COLO668 (cell line): Measurements from ENCODE around the gene FBXL12.
"Not testable (repeated sequence)": the region's sequence is repeated elsewhere in the genome, so short reads cannot be mapped to it uniquely, and the experiment has no call there.

Source experiments
- DNase-seq: peaks from one replicate; lab custom pipeline; 2025; ENCODE audit not compliant: unreplicated experiment; lab: John Stamatoyannopoulos, UW

Gene FBXL12

GRCh38 chr19:9842834-9843625 is 24.2 kb upstream of the FBXL12 start:
- no peak for DNase-seq

GRCh38 chr19:9839415-9839814 is 20.5 kb upstream of the FBXL12 start:
- no peak for DNase-seq

GRCh38 chr19:9838324-9838723 is 19.4 kb upstream of the FBXL12 start:
- DNase-seq = no peak

- no peak for DNase-seq
Measured at GRCh38 chr19:9836021-9836420, 17.1 kb upstream of the FBXL12 start.

GRCh38 chr19:9835507-9835949 is 16.6 kb upstream of the FBXL12 start:
- no peak for DNase-seq

GRCh38 chr19:9834726-9835506 is 16.0 kb upstream of the FBXL12 start, which contains the start of gene PIN1:
PIN1 (plus strand) TSS chr19:9835318; CDS start chr19:9835345, 27 bp downstream.
- peak; percentile 99 for DNase-seq

- DNase-seq = no peak
Measured at GRCh38 chr19:9834307-9834725, 15.4 kb upstream of the FBXL12 start.

- DNase-seq = no peak
Measured at GRCh38 chr19:9828551-9829063, 9.7 kb upstream of the FBXL12 start.

GRCh38 chr19:9827289-9828238 is 8.7 kb upstream of the FBXL12 start, which contains the start of gene UBL5:
UBL5 (plus strand) TSS chr19:9827918; CDS start chr19:9828338, 420 bp downstream.
- peak; percentile 92 for DNase-seq

GRCh38 chr19:9823816-9824215 is 4.9 kb upstream of the FBXL12 start:
- DNase-seq = no peak

- not testable (repeated sequence) for DNase-seq
Measured at GRCh38 chr19:9820034-9820433, 1.2 kb upstream of the FBXL12 start.

- DNase-seq = no peak
Measured at GRCh38 chr19:9819596-9819909, 674 bp upstream of the FBXL12 start.

- no peak for DNase-seq
Measured at GRCh38 chr19:9818175-9818733, 625 bp downstream of the FBXL12 start.

GRCh38 chr19:9811139-9811538 is 7.7 kb downstream of the FBXL12 start:
- DNase-seq = no peak

GRCh38 chr19:9808855-9809824 is 9.7 kb downstream of the FBXL12 start:
- no peak for DNase-seq

GRCh38 chr19:9806803-9807202 is 12.1 kb downstream of the FBXL12 start:
- no peak for DNase-seq

- DNase-seq = no peak
Measured at GRCh38 chr19:9801976-9802375, 16.9 kb downstream of the FBXL12 start.

GRCh38 chr19:9799162-9799561 is 19.7 kb downstream of the FBXL12 start:
- no peak for DNase-seq

GRCh38 chr19:9797871-9798270 is 21.0 kb downstream of the FBXL12 start:
- no peak for DNase-seq
